Stimulated activated CD8-positive, alpha-beta memory T cell treated with anti-CD3 and anti-CD28 coated beads, Interleukin-7, amount 100 ng/mL, for 1 hour (primary cell): ENCODE results near the gene MYB.

ENCODE experiments used
- DNase-seq, 2 donors: peaks; one replicate each; pipeline ENCODE4 v3.0.0-alpha.2; 2020; ENCODE audit warnings: low read depth in 2 of 2

The MYB gene

DNA sequence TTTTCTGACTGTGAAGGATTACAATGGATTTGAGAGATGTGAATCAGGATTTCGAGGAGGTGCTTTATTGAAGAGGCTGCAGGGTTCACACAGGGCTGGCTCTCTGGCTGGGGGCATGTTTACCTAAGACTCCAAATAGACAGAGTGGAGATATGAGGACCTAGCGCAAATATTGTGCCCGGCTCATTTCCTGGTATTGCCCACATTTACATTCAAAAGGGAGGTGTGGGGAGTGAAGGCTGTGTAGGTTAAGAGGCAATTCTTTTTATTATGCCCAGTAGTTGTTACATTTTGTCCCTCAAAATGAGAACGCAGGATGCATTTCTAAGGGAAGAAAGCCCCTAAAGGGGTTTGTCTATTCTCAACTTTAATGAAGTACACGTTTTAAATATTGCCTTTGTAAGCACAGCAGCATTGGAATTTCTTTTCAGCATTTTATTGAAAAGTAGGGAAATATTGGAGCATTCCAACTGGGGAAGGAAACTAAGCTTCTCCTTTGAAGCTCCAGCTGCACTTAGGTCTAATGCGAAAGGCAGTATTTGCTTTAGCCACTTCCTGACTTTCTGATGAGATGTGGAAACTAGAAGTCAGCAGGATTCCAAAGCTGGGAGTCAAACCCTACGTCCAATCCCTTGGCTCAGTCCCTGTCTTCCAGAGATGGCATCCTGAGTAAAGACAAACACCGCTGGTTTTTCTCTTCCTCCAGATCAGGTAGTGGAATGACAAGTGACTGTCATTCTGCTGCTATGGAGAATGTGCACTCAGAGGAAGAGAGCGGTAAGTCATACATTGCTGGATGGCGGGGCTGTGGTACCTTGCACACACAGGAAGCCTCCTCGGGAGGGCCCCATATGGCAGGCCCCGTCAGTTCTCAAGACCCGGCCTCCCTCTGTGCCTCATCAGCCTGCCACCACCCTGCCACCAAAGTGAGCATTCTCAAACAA, 70.7 kb downstream of the MYB start:
- no peak for DNase-seq

DNA sequence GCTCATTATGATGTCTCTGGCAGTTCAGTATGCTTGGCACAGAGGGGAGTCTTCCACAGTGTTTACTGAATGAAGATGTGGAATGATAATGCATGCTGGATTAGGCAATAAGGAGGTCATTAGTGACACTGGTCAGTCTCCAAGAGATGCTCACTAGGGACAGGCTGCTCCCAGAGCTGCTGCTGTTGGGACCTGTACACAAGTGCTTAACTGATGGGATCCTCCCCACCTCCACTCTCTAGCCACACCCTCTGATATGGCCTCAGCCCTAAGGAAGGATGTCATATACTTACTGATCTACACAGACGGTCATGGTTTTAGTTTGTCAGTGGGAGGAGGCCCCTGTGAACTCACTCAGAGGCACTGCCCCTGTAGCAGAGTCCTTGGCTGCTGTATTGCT, 73.4 kb downstream of the MYB start:
- DNase-seq, result no peak

DNA sequence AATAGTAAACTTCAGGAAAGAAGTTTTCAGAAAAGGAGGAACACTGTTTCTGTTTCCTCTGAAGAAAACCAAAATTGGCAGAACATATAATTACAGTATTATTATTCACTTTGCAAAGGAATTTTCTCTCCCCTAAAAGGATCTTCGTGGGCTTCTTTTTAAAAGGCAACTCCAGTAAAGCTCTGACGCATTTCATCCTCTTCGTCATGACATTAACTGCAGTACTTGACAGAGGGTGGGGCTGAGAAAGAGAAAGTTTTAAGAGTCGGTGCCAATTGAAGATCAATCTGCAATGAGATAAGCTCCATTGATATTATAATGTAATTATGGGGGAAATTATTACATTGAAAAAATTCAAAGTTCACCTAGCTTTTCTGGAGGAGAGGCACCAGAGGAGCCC, 75.8 kb downstream of the MYB start:
- DNase-seq, result no peak

DNA sequence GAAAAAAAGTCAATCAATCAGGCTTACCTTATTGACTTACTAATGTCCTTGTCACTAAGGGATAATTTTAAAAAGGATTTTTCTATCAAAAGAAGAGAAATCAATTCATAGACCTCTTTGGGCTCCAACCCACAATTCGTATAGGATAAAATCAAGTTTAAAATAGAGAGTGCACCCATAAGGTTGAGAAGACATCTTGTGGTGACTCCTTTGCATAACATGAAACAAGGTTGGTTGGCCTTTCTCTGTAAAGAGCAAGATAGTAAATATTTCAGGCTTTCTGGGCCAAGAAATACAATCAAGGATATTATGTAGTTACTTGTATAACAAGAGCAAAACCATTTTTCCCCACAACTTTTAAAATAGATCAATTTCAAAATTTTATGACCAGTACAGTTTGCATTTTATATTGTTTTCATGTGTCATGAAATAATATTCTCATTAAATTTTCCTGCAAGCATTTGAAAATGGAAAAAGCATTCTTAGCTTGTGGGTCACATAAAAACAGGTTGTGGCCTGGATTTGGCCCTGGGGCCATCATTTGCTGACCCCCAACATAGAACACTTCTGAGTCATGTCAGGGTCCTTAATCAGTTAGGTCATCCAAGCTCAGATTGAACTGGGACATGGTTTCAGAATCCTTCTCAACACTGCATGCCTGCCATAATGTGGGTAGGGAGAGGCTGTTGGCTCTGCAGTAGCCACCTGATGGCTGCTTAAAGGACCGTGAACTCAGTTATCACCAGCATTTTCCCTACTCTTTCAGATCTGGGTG, 76.7 kb downstream of the MYB start:
- DNase-seq, result no peak

DNA sequence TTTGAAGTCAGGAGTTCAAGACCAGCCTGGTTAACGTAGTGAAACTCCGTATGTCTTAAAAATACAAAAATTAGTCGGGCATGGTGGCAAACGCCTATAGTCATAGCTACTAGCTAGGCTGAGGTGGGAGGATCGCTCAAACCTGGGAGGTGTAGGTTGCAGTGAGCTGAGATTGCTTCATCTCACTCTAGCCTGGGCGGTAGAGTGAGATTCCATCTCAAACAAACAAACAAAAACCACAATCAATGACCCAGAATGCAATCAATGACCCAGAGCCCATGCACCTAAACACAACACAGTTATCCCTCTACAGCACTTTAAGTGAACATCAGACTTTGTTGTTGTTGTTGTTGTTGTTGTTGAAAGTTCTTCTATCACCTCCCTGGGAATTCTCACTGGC, 77.9 kb downstream of the MYB start:
- no peak for DNase-seq

DNA sequence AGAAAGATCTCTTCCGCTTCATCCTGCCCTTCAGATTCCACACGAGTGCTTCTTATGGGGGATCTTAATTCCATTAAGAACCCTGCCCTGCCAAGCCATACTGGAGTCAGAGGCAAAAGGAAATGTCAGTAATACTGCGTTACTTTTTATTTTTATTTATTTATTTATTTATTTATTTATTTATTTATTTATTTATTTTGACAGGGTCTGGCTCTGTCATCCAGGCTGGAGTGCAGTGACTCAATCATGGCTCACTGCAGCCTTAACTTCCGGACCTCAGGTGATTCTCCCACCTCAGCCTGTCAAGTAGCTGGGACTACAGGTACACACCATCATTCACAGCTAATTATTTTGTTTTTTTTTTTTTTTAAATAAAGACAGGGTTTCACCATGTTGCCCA, 79.5 kb downstream of the MYB start:
- no peak for DNase-seq

DNA sequence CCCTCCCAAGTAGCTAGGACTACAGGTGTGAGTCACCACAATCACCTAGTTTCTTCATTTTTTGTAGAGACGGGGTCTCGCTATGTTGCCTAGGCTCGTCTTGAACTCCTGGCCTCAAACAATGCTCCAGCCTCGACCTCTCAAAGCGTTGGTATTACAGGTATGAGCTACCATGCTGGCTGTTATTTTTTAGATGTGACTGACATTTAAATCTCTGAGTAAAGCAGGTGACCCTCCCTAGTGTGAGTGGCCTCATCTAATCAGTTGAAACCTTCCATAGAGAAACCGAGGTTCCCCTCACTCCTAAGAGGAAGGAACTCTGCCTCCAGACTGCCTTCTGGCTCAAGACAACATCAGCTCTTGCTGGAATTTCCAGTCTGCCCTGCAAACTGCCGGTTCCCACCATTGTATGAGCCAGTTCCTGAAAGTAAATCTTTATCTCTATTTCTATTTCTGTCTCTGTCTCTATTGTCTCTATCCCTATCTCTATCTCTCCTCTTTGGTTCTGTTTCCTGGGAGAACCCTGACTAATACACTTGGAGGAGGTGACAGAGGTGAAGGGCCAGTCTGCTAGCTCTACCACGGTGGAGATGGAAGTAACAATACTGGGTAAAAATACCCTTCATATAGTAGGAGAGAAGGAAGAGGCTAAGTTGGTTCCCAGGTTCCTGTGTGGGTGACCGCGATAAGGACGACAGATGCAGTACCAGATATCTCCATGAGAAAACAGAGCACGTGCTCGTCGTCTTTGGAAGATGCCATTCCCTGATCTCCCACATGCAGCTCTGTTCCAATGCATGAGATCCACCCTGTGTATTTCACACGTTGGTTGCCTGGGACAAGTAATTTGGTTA, 81.0 kb downstream of the MYB start:
- DNase-seq, result no peak

DNA sequence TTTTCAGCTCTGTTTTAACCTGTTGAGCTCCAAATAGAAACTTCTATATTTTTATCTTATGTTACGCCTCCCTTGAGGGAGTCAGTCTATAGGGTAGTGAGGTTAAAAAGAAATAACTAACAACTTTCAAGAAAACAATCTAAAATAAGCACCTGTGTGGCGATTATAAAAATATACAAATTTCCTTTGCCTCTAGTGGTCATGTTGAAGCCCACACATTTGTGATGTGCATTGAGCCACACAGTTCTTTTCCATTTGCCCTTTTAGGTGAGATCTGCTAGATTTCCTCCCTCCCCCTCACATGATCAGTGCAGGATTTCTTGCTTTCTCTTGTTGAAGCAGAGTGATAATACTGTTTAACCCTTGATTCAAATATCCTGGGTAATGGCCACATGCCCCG, 84.2 kb downstream of the MYB start:
- no peak for DNase-seq

DNA sequence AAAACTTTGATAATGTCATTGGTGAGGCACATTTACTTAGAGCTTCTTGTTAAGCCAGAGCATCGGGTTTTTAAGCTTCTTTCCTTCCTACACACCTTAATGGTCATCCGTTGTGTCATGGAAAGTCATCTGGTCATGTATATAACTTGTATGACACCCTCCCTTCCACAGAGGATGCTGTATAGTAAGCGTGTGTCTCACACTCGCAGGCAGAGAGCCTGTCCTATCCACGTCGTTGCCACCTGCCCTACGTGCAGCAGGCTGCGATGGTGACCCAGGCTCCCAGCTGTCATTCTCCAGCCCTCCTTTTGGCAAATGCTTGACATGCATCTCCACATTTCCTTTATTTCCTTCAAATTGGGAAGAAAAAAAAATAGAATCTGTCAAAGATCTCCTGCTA, 85.6 kb downstream of the MYB start:
- no peak for DNase-seq

DNA sequence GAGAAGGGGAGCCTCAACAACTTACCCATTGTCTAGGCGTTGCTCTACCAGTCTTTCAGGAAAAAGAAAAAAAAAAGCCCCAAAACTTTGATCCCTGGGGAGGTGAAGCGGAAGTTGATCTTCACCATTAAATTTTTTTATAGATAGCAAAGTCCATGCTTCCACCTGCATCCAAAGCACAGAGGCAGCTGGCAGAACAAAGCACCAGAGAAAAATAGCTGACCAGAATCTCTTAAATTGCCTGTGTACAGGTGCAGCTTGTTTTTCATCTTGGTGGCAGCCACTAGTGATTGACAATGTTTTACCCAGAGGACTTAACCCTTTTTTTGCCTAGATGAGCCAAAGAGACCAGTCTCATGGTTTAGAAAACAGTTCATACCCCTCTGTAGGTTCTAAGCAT, 86.0 kb downstream of the MYB start:
- DNase-seq, result no peak

DNA sequence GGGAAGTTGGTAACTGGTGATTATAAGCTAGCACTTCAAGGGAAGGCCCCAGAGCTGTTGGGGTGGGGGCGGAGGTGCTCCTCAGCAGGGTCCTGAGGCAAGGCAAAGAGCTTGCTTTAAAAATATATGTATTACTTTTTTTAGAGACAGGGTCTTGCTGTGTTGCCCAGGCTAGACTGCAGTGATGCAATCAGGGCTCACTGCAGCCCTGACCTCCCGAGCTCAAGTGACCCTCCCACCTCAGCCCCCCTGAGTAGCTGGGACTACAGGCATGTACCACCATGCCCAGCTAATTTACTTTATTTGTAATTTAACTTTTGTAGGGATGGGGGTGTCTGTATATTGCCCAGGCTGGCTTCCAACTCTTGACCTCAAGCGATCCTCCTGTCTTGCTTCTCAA, 87.2 kb downstream of the MYB start:
- DNase-seq, result no peak

DNA sequence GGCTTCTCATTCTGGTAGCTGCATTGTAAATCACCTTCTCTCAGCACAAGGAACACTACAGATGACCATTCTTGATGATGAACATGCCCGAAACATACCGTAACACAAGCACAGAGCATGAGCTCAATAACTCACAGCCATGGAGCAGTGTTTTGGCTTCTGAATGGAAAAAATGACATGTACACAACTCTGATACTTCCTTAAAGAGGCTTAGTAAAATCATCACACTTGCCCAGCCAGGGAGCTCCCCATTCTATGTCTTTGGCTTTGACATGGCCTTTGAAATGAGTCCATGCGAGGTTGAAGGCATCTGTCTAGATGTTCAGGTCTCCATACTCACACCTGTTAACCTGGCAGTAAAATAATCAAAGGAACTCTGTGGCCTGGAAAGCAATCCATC, 87.6 kb downstream of the MYB start:
- no peak for DNase-seq
